Measurements from ENCODE around the gene NEMF.
"Not testable (repeated sequence)": the region's sequence is repeated elsewhere in the genome, so short reads cannot be mapped to it uniquely, and the experiment has no call there.

The NEMF gene

DNA sequence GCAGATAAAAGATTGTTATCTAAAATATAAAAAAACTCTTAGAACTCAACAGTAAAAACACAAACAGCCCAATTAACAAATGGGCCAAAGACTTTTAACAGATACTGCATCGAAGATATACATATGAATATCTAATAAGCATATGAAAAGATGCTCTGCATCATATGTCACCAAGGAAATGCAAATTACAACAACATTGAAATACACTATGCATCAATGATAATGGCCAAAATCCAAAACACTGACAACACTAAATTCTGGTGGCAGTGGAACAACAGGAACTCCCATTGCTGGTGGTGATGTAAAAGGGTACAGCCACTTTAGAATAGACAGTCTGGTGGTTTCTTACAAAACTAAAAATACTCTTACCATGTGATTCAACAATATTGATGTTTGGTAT, 43.8 kb downstream of the NEMF start:
- no peaks in the 10 kb centered on the region for H3K27me3 ChIP-seq (replicated peaks)
- DNase-seq = no peak
- TF ChIP-seq, protein P1, sequence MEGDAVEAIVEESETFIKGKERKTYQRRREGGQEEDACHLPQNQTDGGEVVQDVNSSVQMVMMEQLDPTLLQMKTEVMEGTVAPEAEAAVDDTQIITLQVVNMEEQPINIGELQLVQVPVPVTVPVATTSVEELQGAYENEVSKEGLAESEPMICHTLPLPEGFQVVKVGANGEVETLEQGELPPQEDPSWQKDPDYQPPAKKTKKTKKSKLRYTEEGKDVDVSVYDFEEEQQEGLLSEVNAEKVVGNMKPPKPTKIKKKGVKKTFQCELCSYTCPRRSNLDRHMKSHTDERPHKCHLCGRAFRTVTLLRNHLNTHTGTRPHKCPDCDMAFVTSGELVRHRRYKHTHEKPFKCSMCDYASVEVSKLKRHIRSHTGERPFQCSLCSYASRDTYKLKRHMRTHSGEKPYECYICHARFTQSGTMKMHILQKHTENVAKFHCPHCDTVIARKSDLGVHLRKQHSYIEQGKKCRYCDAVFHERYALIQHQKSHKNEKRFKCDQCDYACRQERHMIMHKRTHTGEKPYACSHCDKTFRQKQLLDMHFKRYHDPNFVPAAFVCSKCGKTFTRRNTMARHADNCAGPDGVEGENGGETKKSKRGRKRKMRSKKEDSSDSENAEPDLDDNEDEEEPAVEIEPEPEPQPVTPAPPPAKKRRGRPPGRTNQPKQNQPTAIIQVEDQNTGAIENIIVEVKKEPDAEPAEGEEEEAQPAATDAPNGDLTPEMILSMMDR (IDR thresholded peaks at IDR 0.05; ENCODE audit: low read depth, low read length, missing control alignments) = no peak
- peaks cover 55% of the 10 kb centered on the region for H3K36me3 ChIP-seq (replicated peaks)
- in situ Hi-C loops (cut with HindIII; ENCODE audit: low pct_ligation_motif_present, low sequenced_read_pairs) = no loop called here
- no peak overlapping the region for H3K4me3 ChIP-seq (ENCODE audit: low read depth, low read length)
- H3K27ac ChIP-seq = no peak overlapping the region

DNA sequence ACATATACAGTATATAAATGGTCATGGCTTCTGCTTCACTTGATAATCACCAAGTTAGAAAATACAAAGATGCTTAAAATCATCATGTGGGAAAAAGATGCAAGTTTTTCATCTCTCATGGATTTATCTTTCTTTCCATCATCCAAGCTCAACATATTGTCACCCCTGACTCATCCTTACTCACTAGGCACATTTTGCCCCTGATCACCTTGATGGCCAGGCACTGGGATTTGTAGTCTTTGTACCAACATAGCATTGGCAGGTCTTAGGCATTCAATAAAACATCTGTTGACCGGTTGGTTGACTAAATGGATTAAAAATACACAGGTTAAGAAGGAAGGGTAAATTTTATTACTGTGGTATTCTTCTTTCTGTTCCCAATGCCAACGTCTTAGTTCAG, 56.6 kb downstream of the NEMF start:
- in situ Hi-C loops (cut with HindIII; ENCODE audit: low pct_ligation_motif_present, low sequenced_read_pairs) = no loop called here
- TF ChIP-seq, protein P1 (IDR thresholded peaks at IDR 0.05; ENCODE audit: low read depth, low read length, missing control alignments) = no peak
- Histone ChIP-seq H3K4me3 (ENCODE audit: low read depth, low read length) (no peak overlapping the region), H3K27me3 (replicated peaks) (no peaks in the 10 kb centered on the region), H3K36me3 (replicated peaks) (peaks cover 54% of the 10 kb centered on the region), H3K27ac (no peak overlapping the region)
- no peak for DNase-seq

- in situ Hi-C loops (cut with HindIII; ENCODE audit: low pct_ligation_motif_present, low sequenced_read_pairs) = no loop called here
- no peak overlapping the region for H3K4me3 ChIP-seq (ENCODE audit: low read depth, low read length)
- no peak overlapping the region for H3K27ac ChIP-seq
- TF ChIP-seq, protein P1 (IDR thresholded peaks at IDR 0.05; ENCODE audit: low read depth, low read length, missing control alignments) = no peak
- H3K27me3 ChIP-seq (replicated peaks) = no peaks in the 10 kb centered on the region
- no peak for DNase-seq
- H3K36me3 ChIP-seq (replicated peaks) = peaks cover 55% of the 10 kb centered on the region
Measured at GRCh38 chr14:49792618-49793017, 60.0 kb downstream of the NEMF start.

DNA sequence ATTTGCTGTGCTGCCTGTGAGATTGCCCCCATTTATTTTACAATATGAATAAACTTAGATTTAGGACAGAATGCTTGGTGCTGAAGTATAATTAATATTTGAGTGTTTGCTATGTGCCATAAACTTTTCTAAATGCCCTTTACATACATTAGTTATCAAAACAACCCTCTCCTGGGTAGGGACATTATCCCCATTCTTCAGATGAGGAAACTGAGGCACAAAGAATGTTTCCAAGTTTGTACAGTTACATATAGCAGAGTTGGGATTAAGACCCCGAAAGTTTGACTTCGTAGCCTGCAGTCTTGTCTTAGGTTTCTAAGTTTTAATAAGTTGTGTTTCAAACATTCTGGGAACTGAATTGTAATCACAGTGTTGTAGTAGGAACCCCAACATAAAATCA, 66.3 kb downstream of the NEMF start:
- TF ChIP-seq, protein P1 (IDR thresholded peaks at IDR 0.05; ENCODE audit: low read depth, low read length, missing control alignments) = no peak
- Histone ChIP-seq H3K4me3 (ENCODE audit: low read depth, low read length) (no peak overlapping the region), H3K27me3 (replicated peaks) (no peaks in the 10 kb centered on the region), H3K27ac (no peak overlapping the region), H3K36me3 (replicated peaks) (peaks cover 65% of the 10 kb centered on the region)
- in situ Hi-C loops (cut with HindIII; ENCODE audit: low pct_ligation_motif_present, low sequenced_read_pairs) = no loop called here
- DNase-seq = no peak

DNA sequence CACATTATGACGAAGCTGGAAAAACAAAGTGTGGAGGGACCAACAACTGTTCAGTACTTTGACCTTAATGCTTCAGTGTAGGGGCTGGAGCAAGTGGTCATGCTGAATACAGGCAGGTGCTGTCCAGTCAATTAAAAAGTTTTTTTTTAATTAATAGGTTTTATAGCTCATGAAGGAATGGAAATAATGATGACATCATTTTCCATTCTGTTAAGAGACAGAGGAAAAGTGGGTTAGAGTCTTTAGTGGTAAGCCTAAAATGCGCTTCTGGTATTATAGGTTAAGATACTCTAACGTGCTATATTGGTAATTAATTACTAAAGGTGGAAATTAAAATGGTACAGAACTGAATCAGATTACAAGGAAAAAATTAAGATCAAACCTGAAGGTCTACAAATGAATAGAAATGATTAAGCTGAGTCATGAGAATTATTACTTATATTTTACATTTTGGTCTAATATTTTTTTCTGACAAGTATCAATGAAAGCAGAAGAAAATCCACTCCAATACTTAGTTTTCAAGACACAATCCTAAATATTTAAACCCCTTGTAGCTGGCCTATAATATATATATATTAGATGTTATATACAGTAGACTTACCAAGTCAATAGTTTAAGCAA, 69.1 kb downstream of the NEMF start:
- in situ Hi-C loops (cut with HindIII; ENCODE audit: low pct_ligation_motif_present, low sequenced_read_pairs) = no loop called here
- H3K4me3 ChIP-seq (ENCODE audit: low read depth, low read length) = no peak overlapping the region
- H3K36me3 ChIP-seq (replicated peaks) = peaks cover 64% of the 10 kb centered on the region
- TF ChIP-seq, protein P1 (IDR thresholded peaks at IDR 0.05; ENCODE audit: low read depth, low read length, missing control alignments) = no peak
- no peaks in the 10 kb centered on the region for H3K27me3 ChIP-seq (replicated peaks)
- no peak for DNase-seq
- H3K27ac ChIP-seq = no peak overlapping the region

- H3K4me3 ChIP-seq (ENCODE audit: low read depth, low read length); H3K27ac ChIP-seq; H3K27me3 ChIP-seq (replicated peaks); in situ Hi-C loops (cut with HindIII; ENCODE audit: low pct_ligation_motif_present, low sequenced_read_pairs); DNase-seq: not testable (repeated sequence)
- peaks cover 60% of the 10 kb centered on the region for H3K36me3 ChIP-seq (replicated peaks)
Measured at GRCh38 chr14:49781040-49781439, 71.5 kb downstream of the NEMF start.
